Esophagus squamous epithelium (tissue), 4 donors: Measurements from ENCODE around the gene SCN3A.

Source experiments
- POLR2A ChIP-seq, 4 donors: fragments of 450-650 bp; IDR thresholded peaks; one replicate each; pipeline ENCODE4 v1.6.1; 2017; ENCODE audit warnings: antibody characterized with exemption in 4 of 4, mild to moderate bottlenecking in 4 of 4, moderate library complexity in 3 of 4
- TF ChIP-seq, protein P1 (sequence below), 6 experiments: fragments of 450-650 bp in 4 of 6; fragments of 200-600 bp in 2 of 6; sonication (generic) in 2 of 6; IDR thresholded peaks; one replicate each; pipeline ENCODE4 v1.5.1; 2016 to 2019; ENCODE audit warnings: antibody characterized with exemption in 6 of 6, mild to moderate bottlenecking in 4 of 6, moderate library complexity in 4 of 6

DNA sequence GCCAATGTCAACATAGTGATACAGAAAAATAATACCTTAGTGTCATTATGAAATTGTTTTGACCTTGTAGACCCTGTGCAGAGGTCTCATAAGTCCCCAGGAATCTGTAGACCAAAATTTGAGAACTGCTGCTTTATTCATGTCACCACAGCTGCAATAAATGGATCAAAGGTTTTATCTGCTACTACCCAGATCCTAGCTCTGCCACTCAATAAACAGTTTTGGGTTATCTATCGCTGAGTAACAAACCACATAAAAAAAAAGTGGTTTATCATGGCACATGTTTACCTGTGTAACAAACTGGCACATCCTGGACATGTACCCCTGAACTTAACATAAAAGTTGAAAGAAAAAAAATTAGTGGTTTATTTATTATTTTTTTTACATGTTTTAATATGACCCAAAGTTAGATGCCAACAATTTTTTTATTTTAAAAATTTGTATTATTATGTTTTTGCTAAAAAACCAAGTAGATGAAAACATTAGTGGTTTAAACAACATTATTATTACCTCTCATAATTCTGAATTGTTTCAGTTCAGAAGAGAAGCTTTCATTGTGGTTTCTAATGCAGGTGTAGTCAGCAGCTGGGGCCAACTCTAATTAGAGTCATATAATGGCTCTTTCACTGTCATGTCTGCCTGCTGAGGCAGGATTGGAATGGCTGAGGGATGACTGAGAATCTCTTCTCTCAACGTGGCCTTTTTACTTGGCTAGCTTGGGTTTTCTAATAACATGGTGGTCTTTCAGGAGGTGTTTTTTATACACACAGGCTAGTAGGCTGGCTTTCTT is 145.2 kb downstream of the SCN3A start:
- TF ChIP-seq, protein P1, sequence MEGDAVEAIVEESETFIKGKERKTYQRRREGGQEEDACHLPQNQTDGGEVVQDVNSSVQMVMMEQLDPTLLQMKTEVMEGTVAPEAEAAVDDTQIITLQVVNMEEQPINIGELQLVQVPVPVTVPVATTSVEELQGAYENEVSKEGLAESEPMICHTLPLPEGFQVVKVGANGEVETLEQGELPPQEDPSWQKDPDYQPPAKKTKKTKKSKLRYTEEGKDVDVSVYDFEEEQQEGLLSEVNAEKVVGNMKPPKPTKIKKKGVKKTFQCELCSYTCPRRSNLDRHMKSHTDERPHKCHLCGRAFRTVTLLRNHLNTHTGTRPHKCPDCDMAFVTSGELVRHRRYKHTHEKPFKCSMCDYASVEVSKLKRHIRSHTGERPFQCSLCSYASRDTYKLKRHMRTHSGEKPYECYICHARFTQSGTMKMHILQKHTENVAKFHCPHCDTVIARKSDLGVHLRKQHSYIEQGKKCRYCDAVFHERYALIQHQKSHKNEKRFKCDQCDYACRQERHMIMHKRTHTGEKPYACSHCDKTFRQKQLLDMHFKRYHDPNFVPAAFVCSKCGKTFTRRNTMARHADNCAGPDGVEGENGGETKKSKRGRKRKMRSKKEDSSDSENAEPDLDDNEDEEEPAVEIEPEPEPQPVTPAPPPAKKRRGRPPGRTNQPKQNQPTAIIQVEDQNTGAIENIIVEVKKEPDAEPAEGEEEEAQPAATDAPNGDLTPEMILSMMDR (IDR thresholded peaks at IDR 0.05): no peak
- TF ChIP-seq POLR2A (IDR thresholded peaks at IDR 0.05): no peak
